GM18868 (cell line): ENCODE measurements around the gene CDX1.
"Not testable (repeated sequence)": the region's sequence is repeated elsewhere in the genome, so short reads cannot be mapped to it uniquely, and the experiment has no call there.

Experiments used
- ATAC-seq: cut with Tn5 transposase; IDR thresholded peaks from one replicate; pipeline ENCODE4 v1.9.1; 2021; ENCODE audit warnings: mild to moderate bottlenecking, moderate library complexity; ENCODE audit not compliant: unreplicated experiment

The CDX1 gene

DNA sequence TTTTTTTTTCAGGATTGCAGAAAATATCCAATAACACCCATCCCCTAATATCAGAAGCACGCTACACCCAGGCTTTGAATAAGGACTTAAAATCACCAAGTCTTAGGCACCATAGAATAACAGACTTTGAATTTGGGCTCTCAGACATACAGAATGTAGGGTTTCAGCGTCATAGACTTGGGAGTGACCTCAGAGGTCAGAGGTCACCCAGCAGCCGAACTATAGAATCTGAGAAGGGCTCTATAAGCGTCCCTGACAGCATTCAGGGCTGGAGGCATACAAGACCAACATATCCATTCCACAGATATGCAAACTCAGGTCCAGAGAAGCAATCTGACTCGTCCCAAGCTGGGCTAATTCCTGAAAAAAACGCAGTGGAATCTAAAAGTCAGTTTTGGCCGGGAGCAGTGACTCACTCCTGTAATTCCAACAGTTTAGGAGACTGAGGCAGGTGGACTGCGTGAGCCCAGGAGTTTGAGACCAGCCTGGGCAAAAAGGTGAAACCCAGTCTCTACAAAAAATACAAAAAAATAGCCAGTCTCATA is 58.0 kb downstream of the CDX1 start:
- ATAC-seq, result no peak

DNA sequence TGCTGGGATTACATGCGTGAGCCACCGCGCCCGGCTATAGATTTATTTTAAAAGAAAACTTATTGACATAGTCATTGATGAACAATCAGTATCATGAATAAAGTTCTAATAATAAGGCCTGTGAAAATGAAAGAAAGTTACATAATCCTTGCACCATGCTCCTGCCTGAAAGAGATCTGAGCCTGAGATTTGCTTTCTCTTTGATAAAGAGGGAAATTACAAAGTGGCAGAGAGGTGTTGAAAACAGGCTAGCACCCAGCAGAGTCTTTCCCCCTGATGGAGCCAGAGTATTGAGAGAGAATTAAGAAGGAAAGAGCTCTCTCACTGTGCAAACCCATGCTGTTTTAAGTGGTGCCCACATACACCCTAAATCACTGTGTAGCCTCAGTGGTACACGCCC is 60.5 kb downstream of the CDX1 start:
- no peak for ATAC-seq

DNA sequence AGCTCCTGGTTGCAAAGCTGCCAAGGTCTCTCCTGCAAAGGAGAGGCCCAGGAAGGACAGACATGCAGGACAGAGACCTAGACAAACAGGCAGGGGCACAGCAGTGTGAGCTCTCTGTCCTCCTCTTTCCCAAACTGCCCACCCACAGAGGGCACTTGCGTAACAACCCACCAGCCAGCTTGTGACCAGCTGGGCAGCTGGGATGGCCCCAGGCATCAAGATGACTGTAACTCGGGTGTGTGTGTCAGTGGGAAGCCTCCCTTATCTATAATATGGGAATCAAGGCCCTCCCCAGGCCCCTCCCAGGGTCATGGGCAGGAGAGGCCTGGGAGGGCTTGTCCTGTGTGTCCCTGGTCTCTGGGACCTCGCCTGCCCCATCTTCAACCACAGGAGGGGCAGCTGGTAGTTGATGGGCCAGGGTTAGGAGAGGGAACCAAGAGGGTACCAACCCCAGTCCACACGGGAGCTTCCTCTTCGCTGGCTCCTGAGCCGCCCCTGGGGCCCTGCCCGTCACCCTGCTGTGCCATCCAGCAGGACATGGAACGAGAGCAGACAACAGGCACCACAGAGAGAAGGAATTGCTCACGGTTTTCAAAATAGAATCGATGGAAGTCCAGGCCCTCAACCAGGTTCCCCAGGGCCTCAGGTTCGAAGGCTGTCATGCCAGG is 61.2 kb downstream of the CDX1 start:
- no peak for ATAC-seq

DNA sequence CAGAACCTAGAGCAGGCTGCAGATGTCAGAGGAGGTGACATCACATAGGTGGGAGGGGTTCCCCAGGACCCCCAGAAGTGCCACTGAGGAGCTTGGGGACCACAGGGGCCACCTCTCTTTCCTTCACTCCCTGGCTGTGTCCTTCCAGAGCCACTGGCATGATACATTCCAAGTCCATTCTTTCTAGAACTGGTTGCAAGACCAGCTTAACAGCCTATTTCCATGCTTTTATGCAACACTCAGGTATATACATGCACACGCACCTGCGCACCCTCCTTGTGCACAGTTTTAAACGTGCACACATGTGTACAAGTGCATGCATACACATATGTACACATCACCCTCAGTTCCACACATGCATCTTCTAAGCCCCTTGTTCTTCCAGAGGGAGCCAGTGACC is 63.0 kb downstream of the CDX1 start:
- no peak for ATAC-seq

DNA sequence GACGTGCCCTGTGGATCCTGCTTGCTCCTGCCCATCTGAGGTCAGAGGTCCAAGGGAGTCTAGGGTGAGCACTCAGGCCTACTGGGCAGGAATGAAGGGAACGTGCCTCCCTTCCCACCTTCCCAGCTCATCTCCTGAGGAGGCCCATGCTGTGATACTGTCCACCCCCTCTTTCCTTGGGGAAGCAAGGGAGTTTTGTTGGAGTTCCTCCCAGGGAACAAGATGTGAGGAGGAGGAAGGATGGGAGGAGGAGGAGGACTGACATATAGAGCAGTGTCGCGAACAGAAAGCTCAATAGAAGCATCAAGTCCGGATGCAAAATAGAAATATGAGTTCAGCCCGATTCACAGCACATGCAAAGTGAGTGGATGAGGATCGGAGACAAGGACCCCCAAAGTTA is 64.3 kb downstream of the CDX1 start:
- no peak for ATAC-seq

DNA sequence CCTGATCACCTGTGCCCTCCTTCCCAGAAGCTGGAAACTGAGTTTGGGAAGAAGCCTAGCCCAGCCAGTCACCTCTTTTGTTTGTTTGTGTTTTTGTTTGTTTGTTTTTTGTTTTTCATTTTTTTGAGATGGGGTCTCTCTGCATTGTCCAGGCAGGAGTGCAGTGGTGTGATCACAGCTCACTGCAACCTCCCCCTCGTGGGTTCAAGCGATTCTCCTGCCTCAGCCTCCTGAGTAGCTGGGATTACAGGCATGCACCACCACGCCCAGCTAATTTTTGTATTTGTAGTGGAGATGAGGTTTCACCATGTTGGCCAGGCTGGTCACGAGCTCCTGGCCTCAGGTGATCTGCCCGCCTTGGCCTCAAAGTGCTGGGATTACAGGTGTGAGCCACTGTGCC is 67.1 kb downstream of the CDX1 start:
- not testable (repeated sequence) for ATAC-seq
